ENCODE data around the gene EIF2A.

EIF2A gene

DNA sequence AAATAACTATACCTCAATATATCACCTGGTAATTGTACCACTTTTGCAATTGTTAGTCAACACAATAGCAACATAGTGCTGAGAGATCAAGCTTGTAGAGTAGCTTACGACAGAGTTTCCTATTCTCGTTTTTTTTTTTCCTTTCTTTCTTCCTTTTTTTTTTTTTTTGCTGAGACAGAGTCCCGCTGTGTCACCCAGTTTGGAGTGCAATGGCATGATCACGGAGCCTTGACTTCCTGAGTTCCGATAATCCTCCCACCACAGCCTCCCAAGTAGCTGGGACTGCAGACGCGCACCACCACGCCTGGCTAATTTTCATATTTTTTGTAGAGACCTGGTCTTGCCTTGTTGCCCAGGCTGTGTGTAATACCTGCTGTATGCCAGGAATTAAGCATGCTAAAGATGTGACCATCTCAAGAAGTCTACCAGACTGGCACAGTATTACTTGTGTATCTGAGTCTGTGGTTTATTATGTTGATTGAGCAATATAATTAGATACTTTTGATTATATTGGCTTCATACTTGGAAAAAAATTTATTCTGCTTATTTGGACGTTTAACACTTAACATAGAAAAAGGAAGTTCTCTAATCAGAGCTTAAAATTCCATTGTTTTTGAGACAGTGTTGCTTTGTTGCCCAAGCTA is 59.5 kb downstream of the EIF2A start:
- TF ChIP-seq, protein P1, sequence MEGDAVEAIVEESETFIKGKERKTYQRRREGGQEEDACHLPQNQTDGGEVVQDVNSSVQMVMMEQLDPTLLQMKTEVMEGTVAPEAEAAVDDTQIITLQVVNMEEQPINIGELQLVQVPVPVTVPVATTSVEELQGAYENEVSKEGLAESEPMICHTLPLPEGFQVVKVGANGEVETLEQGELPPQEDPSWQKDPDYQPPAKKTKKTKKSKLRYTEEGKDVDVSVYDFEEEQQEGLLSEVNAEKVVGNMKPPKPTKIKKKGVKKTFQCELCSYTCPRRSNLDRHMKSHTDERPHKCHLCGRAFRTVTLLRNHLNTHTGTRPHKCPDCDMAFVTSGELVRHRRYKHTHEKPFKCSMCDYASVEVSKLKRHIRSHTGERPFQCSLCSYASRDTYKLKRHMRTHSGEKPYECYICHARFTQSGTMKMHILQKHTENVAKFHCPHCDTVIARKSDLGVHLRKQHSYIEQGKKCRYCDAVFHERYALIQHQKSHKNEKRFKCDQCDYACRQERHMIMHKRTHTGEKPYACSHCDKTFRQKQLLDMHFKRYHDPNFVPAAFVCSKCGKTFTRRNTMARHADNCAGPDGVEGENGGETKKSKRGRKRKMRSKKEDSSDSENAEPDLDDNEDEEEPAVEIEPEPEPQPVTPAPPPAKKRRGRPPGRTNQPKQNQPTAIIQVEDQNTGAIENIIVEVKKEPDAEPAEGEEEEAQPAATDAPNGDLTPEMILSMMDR (IDR thresholded peaks at IDR 0.05) = no peak

DNA sequence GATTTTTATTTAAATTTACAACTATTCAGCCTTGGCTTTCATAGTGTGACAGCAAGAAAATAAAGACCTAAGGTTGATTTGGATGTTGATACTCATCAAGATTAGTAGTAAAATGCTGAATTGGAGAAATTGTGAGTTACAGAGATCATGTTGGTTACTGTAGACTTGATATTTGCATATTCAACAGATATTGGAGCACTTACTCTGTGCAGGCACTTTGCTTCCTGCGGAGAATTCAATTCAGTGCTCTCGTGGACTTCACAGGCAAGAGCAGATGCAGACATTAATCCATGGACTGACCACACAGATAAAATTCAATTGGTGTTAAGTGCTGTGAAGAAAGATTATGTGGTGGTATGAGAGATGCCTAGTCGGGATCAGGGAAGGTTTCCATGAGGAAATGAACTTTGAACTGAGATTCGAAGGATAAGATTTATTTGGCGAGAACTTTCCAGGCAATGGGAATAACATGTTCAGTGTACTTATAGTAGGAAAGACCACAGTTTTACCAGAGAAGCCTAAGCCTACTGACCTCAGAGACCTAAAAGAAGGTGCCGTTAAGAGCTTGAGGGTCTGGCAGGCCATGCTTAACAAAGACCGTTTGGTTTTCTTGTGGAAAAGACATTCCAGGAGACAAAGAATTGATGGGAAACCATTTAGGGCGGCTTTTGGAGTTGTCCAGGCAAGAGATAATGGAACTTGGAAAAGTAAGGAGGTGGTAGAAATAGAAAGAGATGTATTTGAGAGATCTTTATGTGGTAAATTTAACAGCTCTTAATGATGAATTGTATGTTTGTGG is 60.9 kb downstream of the EIF2A start:
- TF ChIP-seq, protein P1 (IDR thresholded peaks at IDR 0.05) = no peak

DNA sequence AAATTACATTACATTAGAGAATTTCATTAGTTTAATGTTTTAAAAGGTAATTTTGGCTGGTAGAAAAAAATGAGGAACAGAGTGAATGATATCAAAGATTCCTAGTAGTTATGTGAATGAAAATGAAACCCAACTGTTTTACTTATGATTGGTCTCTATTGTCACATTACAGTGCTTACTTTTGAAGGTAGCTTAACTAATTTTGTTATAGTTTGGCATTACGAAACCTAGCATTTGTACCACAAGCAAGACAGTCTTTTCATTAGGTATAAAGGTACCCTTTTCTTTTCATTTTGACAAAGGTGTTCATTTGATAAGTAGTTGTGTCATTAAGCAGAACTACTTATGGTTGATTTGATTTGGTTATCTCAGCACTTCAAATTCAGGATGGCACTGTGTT is 63.4 kb downstream of the EIF2A start:
- TF ChIP-seq, protein P1 (IDR thresholded peaks at IDR 0.05) = no peak

DNA sequence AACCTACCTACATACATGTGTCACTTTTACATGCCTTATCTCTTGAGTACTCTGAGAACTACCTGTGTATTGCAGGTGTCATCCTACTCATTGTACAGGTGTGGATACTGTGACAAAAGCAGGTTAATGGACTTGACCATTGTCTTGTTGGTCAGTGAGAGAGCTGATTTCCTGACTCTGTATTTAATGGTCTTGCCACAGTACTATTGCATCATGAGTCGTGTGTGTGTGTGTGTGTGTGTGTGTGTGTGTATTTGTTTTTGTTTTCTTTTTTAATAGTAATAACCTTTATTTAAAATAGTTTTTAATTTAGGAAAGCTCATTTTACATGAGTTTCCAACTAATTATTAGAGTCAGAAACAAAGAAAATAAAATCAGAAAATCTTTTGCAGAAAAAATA is 64.2 kb downstream of the EIF2A start:
- TF ChIP-seq, protein P1 (IDR thresholded peaks at IDR 0.05) = no peak

DNA sequence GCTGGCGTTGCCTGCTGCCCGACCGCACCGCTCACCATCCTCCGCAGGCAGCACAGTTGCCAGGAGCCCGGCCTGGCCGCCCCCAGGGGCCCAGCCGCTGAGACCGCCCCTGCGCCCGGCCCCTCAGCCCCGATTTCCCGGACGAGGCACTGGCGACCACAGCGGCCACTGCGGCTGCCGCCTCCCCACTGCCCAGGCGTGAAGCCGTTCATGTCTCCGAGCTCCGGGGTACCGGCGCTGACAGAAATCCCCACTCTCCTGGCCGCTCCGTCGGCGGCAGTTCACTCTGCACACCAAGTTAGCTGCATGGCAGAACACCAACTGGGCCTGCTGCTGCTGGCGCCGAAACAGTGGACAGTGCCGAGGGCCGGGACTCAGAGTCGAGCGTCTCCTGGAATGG is 65.1 kb downstream of the EIF2A start:
- TF ChIP-seq, protein P1 (IDR thresholded peaks at IDR 0.05) = no peak

DNA sequence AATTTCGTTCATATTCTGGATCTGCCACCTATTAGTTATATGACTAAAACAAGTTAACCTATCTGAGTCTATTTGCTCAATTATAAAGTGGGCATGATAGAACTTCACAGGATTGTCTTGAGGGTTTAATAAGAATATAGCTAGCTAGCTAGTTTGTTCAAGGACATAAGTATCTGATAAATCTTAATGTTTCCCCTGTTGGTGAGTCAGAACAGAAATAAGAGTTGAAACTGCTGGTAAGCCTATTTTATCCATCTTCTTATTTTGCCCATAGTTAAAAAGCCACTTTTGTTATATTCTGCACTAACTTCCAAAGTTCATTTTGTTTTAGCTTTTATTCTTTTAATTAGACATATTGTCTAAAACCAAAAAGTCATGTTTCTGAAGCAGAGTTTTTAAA is 65.9 kb downstream of the EIF2A start:
- TF ChIP-seq, protein P1 (IDR thresholded peaks at IDR 0.05) = no peak

DNA sequence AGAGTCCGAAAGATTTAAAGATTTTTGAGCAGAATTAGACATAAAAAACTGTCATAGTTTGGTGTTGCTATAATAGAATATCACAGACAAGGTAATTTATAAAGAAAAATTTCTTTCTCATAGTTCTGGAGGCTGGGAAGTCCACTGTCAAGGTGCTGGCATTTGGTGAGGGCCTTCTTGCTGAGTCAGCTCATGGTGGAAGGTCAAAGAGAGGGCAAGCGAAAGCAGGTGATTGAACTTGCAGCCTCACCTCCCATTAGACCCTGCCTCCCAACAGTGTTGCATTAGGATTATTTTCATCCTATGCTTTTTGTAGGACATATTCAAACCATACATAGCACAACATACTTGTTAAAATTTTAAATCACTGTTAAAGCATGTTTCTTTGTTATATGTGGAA is 66.4 kb downstream of the EIF2A start:
- TF ChIP-seq, protein P1 (IDR thresholded peaks at IDR 0.05) = no peak

Measured in LNCAP (cell line).